HG02798 (cell line): ENCODE results near the gene NRP1.
"Not testable (repeated sequence)": the region's sequence is repeated elsewhere in the genome, so short reads cannot be mapped to it uniquely, and the experiment has no call there.

ENCODE experiments used
- ATAC-seq: cut with Tn5 transposase; IDR thresholded peaks from one replicate; pipeline ENCODE4 v1.9.1; 2021; ENCODE audit warnings: mild to moderate bottlenecking; ENCODE audit not compliant: unreplicated experiment, poor library complexity

Gene NRP1

DNA sequence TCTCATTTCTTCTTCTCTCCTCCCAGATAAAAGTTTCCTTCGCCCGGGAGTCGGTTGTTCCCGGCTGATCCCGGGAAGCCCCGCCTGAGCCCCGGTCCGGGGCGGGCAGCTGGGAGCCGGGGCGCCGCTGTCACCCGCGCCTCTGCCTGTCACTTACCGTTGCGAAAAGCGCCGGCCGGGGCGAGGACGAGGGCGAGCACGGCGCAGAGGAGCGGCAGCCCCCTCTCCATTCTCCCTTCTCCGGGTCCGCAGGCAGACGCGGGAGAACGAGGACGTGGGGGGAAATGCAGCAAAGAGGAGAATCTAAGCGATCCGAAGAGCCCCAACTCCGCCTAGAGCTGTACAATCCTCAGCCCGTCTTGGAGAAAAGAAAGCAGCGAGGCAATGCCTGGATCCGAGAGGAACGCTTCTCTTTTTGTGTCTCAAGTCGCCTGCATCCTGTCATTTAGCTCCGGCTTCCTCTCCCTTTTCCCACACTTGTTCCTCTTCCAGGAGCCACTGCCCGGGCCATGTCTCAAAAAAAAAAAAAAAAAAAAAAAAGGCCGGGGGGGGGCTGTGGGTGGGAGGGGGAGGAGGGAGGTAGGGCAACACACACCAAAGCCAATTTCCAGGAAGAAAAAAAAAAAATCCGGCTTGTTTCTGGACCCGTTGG is at the start of gene NRP1:
TSS of gene NRP1 (minus strand) at position 515 of the 652 bp plus-strand sequence. CDS start at position 230, 285 bp downstream.
- ATAC-seq, result no peak

DNA sequence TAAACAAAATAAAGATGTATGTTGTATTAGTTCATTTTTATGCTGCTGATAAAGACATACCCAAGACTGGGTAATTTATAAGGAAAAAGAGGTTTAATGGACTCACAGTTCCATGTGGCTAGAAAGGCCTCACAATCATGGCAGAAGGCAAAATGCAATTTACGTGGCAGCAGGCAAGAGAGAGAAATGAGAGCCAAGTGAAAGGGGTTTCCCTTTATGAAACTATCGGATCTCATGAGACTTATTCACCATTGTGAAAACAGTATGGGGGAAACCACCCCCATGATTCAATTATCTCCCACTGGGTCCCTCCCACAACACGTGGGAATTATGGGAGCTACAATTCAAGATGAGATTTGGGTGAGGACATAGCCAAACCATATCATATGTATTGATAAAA is 49.7 kb upstream of the NRP1 start:
- ATAC-seq, result not testable (repeated sequence)

DNA sequence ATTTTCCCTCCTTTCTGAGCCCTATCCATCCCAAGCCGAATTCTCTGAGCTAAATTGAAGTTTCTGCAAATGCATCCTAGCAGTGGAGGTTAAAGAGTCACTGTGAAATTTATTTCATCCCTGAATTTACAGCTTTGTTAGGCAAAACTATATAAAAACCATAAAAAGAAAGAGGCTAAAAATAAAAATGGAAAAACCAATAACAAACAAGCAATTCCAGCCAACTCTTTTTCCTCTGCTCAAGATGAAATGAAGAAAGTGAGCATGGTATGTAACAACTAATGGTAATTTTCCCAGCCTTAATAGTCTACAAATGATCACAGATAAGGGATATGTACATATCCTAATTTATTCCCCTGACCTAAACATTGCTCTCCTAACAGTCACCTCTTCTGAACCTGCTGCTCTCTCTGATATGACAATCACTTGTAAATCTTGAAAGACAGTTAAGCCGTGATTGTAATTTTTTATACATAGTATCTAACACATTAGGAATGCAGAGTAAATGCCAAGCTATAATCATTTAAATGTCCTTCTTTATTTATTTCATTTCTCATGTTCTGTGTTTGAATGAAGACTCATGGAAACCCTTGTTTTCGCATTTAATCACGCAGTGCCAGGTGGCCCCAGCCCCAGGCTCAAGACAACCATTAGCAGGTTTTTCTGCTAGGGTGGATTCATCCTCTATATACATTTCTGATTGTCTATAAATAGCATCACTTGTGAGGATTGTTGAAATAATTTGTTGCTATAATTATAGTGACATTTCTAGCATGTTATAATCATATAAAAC is 48.6 kb upstream of the NRP1 start:
- ATAC-seq, result no peak

DNA sequence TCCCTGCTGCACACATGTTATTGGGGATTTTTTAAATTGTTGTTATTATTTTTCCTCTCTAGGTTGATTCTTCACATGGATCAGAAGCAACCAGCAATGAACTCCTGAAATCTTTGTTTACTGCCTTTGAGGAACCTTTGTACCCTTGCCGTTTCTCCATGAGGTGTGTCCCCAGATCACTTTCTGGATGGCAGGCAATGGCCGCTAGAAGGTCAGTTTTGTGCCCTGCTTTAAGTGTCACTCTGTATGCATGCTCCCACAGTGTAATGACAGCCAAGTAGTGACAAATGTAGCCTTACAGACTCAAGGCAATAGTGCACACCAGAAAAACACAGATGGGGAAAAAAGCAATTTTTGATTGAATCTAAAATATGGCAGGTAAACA is 47.7 kb upstream of the NRP1 start:
- ATAC-seq, result no peak

DNA sequence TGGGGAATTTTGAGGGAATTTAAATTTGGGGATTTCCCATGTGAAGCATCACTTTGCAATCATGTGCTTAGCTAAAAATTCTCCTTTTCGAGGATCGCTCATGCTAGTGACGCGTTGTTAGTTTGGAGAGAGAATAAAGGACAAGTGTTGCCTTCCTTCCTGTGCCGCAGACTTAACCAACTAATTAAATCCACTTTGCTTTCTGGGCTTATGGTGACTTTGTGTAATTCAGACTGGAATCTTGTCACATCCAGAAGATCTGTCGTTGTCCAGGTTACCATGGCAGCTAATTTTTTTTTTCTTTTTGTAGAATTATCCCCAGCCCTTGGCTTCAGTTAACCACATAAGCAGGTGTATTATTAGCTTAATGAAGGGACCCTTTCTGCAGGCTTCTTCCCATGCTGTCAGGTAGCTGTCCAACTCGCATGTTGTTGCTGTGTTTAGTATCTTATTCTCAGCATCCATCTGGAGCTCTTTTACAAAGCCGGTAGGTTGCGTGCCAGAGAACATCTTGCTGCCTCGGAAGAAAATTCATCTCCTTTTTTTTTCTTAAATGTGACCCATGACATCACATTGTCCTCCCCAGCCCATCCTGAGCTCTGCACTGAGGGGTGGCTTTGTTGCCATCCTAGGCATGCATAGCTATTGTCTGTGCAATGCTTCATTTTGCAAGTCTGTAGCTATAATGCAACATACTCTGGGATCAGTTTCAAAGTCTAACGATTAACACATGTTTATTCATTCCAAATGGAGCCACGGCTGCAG is 47.2 kb upstream of the NRP1 start:
- no peak for ATAC-seq

DNA sequence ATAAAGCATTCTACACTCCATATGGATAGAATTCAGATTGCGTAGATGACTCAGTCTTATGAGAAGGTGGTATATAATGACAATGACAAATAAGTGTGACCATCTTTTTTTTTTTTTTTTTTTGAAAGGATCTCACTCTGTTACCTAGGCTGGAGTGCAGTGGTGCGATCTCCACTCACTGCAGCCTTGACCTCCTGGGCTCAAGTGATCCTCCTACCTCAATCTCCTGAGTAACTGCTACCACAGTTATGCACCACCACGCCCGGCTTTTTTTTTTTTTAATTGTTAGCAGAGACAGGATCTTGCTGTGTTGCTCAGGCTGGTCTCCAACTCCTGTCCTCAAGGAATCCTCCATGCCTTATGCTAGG is 43.2 kb upstream of the NRP1 start:
- ATAC-seq, result no peak

DNA sequence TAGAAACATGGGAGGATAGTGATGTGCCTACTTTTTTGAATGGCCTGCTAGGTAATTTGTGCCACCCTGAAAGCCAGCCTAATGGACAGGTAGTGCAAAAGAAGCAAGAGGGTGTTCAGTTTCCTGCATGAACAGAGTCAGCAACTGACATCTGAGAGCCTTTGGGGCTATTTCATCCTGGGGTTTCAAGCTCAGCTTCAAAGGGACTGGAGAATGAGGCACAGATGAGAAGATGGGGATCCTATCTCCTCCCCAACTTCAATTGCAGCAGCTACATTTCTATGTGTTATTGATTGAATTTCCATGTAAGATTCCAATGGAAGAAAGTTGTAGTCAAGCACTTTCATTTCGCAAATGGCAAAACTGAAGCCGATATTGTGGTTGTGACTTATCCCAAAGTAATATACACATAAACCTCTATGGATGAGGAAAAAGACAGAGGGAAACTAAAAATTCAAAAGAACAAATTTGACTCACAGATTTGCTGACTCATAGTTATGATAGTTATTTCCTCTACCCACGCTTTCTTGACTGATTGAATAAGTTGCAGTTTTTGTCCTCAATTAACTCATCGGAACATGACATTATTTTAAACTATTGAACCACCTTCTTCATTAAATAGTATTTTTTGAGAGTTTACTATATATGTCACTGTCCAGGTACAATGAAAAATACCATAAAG is 42.6 kb upstream of the NRP1 start:
- ATAC-seq, result no peak

DNA sequence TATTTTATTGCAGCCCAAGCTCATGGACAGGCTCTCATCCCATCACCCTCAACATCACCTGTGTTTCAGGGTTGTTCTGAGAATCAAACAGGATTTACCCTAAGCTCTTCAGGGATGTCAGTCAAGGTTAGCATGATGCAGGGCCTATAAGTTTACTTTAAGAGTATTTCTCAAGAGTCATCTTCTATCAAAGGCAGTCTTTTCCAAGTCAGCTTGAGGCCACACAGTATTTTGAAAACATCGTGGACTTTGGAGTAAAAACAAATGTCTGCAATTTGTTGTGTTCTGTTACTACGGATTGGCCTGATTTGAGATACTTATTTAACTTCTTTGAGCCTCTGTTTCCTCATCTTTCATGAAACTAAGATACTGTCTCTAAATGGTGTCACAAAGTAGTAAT is 42.0 kb upstream of the NRP1 start:
- ATAC-seq, result no peak

DNA sequence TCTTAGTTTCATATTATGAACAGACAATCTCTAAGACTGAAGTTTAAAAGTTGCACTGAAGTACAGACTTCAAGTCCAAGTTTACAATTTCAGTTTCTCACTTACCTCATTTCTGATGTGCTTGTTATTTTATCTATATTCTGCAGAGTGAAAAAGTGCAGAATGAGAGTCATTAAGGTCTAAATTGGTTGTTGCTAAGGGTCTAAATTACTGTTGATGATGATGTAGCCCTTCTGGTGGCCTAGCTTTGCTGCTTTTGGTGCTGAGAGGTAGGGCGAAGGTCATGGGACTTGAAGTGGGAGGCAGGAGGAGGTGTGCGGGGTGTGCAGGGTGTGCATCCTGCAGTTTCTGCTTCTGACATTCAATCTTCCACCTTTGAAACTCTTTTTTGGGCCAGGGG is 38.8 kb upstream of the NRP1 start:
- ATAC-seq, result no peak

DNA sequence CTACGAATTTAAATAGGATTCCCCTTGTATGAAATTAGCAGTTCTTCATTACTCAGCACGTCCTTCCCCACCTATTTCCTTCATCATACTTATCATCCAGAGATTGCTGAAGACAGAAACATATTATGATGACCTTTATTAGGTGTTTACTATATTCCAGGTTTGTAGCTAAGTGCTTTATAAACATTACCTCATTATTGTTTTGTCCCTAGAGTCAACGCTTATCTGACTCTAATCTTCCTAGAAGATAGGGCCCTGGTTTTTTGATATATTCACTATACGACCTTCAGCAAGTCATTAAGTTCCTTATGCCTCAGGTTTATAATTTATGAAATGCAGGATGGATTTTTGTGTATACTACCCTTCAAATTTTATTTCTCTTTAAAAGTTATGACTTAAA is 36.8 kb upstream of the NRP1 start:
- no peak for ATAC-seq

DNA sequence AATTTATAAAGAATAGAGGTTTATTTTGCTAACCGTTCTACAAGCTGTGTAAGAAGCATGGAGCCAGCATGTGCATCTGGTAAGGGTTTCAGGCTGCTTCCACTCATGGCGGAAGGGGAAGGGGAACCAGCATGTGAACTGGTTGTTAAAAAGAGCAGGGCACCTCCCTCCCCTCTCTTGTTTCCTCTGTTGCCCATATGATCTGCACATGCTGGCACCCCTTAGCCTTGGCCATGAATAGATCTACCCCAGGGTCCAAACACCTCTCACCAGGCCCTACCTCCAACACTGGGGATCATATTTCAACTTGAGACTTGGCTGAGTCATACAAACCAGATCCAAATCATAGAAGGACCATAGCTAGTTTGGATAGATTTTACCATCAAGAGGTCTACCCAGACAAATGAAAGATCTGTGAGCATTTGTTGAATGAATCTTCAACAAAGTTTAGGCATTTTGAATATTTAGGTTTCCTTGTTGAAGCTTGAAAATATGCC is 36.0 kb upstream of the NRP1 start:
- no peak for ATAC-seq

DNA sequence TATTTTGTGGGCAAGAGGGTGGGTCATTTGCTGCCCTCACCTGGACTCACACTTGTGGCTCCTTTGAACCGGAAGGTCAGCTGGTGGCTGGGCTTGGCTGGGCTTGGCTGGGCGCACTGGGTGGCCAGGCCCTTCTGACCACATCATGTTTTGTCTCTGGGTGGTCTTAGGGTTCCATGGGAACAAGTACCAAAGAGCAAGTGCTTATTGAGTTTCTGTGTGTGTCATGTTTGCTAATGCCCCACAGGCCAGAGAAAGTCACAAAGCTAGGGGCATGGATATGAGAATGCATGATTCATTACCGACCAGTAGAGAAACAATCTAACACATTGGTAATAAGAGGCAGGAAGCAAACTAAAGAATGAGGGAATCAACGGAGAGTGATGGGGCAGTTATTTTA is 33.6 kb upstream of the NRP1 start:
- no peak for ATAC-seq

DNA sequence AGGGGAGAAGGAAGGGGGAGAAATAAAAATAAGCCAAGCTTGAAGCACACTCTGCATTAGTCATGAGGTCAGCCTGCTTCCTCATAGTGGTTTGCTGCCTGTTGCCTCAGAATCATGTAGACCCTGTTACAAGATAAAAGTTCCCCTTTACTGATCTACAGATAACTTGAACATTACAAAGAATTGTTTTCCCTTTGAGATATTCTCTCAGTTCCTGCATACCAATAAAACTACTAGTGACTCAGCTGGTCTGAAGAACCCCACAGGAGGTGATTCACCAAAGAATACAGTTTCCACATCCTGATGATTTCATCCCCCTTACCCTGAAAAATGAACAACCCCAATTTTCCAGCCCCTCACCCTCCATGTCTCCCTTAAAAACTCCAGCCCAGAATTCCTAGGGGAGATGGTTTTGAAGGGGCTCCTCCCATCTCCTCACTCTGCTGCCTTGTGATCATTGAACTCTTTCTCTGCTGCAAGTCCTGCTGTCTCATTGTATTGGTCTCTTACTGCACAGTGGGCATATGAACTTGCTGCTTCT is 31.5 kb upstream of the NRP1 start:
- no peak for ATAC-seq

DNA sequence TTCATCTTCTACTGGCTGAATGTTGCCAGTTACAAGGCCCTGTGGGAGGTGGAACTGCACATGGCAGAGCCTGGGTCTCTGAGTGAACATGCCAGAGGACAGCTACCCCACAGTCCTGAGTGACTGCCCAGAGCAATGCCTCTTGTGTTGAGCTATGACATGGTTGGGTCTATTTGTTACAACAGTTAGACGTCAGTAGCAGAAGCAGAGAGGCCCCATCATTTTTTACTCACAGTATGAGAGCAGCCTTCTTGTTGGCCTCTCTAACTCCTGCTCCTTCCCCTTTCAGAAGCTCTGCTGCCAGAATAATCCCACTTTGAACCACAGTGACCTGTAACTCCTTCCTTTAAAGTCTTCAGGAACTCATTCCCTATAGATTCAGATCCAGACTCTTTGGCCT is 30.8 kb upstream of the NRP1 start:
- ATAC-seq, result no peak

DNA sequence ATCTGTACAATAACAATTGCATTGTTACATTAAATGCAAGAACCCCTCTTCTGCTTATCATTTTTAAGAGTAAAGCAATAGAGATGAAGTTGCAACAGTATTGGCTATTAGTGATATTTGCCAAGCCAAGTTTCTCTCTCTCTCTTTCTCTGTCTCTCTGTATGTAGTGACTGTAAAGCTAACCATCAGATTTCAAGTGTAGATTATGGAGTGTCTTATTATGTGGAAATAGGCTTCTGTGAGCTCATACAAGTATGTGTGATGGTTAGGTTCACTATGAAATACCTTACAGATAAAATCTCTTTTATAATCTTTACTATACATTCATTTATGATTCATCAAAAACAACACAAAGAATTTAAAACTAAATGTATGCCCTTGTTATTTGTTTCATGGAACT is 28.6 kb upstream of the NRP1 start:
- no peak for ATAC-seq

DNA sequence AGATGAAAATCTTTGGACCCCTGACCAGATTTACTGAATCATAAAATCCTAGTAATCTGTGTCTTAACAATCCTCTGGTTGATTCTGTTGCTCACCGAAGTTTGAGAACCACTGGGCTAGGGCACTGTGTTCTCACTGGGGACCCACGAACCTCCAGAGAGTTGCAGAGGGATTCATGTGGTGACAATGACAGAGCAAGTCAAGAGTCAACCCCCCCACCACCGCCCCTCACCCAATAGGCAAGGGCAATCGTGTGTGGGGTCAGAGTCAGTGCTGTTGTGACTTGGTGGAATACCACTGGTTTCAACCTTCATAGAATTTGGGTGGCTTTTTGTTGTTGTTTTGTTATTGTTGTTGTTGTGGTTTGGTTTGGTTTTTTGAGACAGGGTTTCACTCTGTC is 23.5 kb upstream of the NRP1 start:
- no peak for ATAC-seq

DNA sequence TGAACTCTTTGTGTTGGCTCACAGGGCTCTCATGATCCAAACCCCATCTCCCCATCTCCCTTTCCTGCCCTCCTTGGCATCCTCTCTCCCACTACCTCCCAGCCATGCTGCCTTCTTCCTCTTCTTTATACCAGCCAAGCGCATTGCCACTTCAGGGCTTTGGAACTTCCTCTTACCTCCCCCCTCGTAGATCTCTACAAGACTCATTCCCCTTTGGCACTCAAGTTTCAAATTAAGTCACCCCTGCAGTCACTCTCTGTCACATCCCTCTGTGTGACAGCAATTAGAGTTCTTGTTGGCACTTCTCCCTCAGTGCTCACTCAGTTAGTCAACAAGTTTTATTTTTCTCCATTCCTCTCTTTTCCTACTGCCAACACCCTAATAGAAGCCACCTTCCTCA is 20.8 kb upstream of the NRP1 start:
- no peak for ATAC-seq

DNA sequence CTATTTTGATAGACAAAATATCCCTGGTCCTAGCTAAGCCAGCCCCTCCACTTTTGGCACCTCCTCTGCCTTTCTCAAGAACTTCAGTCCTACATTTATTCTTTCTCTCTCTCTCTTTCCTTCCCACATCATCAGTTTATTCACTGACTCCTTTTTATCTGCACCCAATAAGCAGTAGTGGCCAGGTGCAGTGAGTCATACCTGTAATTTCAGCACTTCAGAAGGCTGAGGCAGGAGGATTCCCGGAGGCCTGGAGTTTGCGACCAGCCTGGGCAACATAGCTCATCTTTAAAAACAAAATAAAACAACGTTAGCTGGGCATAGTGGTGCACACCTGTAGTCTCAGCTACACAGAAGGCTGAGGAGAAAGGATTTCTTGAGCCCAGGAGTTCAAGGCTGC is 19.4 kb upstream of the NRP1 start:
- no peak for ATAC-seq

DNA sequence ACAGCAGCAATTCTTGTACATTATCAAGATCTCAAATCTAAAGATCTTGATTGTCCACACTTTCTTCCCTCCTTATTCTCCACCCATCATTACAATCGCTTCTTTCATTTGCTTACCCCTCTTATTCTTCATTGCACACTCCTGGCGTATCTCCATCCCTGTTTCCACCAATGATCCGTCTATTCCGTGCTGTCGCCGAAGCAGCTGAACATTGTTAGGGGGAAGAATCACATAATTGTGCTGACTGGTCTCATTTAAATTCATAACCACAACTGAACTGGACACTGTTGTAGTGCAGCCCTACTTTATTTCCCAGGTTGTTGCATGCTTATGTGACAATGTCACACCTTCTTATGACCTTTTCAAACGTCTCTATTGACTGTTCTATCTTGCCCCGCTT is 18.9 kb upstream of the NRP1 start:
- ATAC-seq, result no peak

DNA sequence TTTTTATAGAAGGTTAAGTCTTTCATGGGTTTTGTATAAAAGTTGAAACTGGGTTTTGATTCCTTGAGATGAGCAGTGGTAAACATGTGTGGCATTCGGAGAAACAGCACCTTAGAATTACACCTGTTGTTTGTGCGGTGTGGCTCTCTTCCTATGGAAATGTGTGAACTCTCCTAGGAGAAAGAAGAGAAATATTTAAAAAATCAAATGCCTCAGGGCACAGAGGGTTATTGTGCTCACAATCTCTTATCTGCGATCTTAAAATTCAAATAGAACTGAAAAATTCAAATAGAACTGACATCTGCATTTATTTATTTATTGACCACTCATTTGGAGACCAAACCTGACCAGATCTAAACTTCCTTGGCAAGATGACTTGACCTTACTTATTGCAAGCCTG is 18.1 kb upstream of the NRP1 start:
- ATAC-seq, result no peak
